ENCODE data around the gene GYS1. TPM values are rescaled to one million over a fixed set of nuclear protein-coding genes. Genes with fewer than 3 reads are reported as not detected.
A peak's percentile ranks its signal among the peaks of the same experiment; 100 is the strongest.

GYS1 gene
- total RNA-seq, 4 donors from 2014 or later, result 33.3 to 39.3 (median 37.3) TPM

DNA sequence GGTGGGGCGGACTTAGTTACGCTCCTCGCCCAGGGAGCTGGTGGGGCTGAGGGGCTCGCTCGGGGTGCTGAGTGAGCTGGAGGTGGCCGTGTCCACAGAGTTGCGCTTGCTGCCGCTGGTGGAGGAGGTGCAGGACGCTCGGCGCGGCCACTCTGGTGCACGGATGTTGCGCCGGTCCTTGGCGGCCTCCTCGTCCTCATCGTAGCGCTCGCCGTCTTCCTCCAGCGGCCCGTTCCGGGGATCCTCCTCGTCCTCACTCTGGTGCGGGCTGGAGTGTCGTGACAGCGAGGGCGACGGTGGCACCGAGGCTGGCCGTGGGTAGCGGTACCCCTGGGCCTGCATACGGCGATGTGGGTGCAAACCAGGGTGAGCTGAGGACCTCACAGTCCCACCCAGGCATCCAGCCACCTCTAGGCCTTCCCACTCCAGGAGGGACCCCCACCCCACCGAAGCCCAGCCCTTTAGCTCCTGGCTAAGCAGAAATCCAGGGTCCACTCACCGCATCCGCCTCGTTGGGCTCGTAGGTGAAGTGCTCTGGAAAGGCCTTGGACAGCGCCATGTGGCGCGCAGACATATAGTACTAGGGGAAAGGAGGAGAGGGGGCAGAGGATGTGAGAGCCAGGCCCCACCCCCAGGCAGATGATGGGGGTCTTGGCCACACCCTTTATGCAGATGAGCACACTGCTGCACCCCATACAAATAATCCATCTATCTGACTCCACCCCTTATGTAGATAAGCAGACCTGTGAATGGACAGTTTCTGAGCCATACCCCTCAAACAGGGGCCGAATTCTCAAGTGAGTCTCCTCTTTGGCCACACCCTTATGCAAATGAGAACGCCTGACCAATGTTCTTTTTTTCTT is 23.6 kb downstream of the GYS1 start:
- DNase-seq (ENCODE audit: extremely low spot score), result no peak
- Histone ChIP-seq H3K9me3 (no peaks in the 10 kb centered on the region), H3K36me3 (peaks cover 31 to 88% (median 77%) of the 10 kb centered on the region in 4 donors), H3K4me3 (no peak overlapping the region), H3K27ac (replicated peaks in 1 of 4) (peak overlapping the region in 2 of 4 donors; percentile 93), H3K27me3 (no peaks in the 10 kb centered on the region), H3K4me1 (peaks cover 35 to 45% (median 42%) of the 10 kb centered on the region in 4 donors)
- intact Hi-C loops (cut with DNase I), result loop anchor here (5.0 kb wide), 2 partner anchors 97 to 182 kb away; partner anchors contain the start of gene PPP1R15A
- no peak for TF ChIP-seq EP300 (IDR thresholded peaks at IDR 0.05)
- TF ChIP-seq POLR2AphosphoS5 (IDR thresholded peaks at IDR 0.05), result no peak
- TF ChIP-seq, protein P1, sequence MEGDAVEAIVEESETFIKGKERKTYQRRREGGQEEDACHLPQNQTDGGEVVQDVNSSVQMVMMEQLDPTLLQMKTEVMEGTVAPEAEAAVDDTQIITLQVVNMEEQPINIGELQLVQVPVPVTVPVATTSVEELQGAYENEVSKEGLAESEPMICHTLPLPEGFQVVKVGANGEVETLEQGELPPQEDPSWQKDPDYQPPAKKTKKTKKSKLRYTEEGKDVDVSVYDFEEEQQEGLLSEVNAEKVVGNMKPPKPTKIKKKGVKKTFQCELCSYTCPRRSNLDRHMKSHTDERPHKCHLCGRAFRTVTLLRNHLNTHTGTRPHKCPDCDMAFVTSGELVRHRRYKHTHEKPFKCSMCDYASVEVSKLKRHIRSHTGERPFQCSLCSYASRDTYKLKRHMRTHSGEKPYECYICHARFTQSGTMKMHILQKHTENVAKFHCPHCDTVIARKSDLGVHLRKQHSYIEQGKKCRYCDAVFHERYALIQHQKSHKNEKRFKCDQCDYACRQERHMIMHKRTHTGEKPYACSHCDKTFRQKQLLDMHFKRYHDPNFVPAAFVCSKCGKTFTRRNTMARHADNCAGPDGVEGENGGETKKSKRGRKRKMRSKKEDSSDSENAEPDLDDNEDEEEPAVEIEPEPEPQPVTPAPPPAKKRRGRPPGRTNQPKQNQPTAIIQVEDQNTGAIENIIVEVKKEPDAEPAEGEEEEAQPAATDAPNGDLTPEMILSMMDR (IDR thresholded peaks at IDR 0.05), result no peak
- no peak for TF ChIP-seq POLR2A (IDR thresholded peaks at IDR 0.05; ENCODE audit: low read depth)
- 94% methylated on average over 39 of the region's 45 CpGs for WGBS

DNA sequence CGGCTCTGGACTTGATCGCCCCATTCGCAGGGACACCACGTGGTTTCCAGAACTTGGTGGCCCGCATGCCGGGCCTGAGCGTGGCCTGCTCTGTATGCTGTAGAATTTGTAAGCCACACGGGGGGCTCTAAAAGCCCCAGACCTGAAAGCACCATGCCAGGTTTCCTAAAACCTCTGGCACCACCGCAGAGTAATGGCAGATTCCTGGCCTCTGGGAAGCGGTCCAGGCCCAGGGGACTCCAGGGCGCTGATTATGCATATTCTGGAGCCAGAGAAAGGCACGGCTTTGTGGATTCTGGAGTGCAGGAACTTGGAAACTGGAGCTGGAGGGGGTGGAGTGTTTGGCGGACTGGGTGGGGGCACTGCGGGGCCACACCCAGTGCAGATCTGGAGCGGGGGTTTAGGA is 24.3 kb downstream of the GYS1 start:
- no peaks in the 10 kb centered on the region for H3K27me3 ChIP-seq
- TF ChIP-seq POLR2A (IDR thresholded peaks at IDR 0.05; ENCODE audit: low read depth), result no peak
- TF ChIP-seq, protein P1 (IDR thresholded peaks at IDR 0.05), result no peak
- no peak for TF ChIP-seq EP300 (IDR thresholded peaks at IDR 0.05)
- TF ChIP-seq POLR2AphosphoS5 (IDR thresholded peaks at IDR 0.05), result no peak
- H3K27ac ChIP-seq (replicated peaks in 1 of 4), result peak overlapping the region in 3 of 4 donors; percentile 17 to 93 (median 93)
- no peaks in the 10 kb centered on the region for H3K9me3 ChIP-seq
- DNase-seq (ENCODE audit: extremely low spot score), result no peak
- no peak overlapping the region for H3K4me3 ChIP-seq
- WGBS, result 55% methylated on average over 5 of the region's 15 CpGs
- H3K4me1 ChIP-seq, result peaks cover 41 to 52% (median 49%) of the 10 kb centered on the region in 4 donors
- intact Hi-C loops (cut with DNase I), result loop anchor here (5.0 kb wide), 1 partner anchor 97 kb away; the partner anchor contains the start of gene PPP1R15A
- H3K36me3 ChIP-seq, result peaks cover 26 to 81% (median 70%) of the 10 kb centered on the region in 4 donors

DNA sequence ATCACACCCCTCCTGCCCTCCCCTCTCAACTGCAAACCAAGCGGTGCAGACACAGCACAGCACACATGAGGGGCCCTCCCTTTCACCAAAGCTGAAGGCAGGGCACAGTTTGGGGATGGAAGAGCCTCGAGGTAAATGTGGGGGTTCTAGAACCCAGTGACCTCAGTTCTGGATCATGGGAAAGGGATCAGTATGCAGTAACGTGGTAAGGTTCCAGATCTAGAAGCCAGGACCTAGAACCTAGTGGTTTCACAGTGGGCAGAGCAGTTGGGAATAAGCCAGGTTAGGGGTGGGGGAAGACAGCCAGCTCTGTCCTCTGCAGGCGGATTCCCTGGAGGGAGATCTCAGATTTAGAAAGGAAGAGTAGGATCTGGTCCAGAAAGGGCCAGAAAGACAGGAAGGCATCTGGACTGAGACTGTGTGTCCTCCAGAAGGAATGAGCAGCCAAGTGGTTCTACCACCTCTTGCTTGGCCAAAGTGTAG is 24.9 kb downstream of the GYS1 start:
- TF ChIP-seq POLR2A (IDR thresholded peaks at IDR 0.05; ENCODE audit: low read depth) (no peak), POLR2AphosphoS5 (IDR thresholded peaks at IDR 0.05) (no peak), EP300 (IDR thresholded peaks at IDR 0.05) (no peak)
- TF ChIP-seq, protein P1 (IDR thresholded peaks at IDR 0.05), result no peak
- intact Hi-C loops (cut with DNase I), result loop anchor here (5.0 kb wide), 1 partner anchor 96 kb away; the partner anchor contains the start of gene PPP1R15A
- Histone ChIP-seq H3K9me3 (no peaks in the 10 kb centered on the region), H3K4me3 (no peak overlapping the region), H3K27ac (replicated peaks in 1 of 4) (peak overlapping the region; percentile 53 to 93 (median 92)), H3K27me3 (no peaks in the 10 kb centered on the region), H3K4me1 (peaks cover 47 to 58% (median 55%) of the 10 kb centered on the region in 4 donors), H3K36me3 (peaks cover 20 to 75% (median 64%) of the 10 kb centered on the region in 4 donors)
- WGBS, result 62% methylated on average over 4 of the region's 4 CpGs
- no peak for DNase-seq (ENCODE audit: extremely low spot score)

DNA sequence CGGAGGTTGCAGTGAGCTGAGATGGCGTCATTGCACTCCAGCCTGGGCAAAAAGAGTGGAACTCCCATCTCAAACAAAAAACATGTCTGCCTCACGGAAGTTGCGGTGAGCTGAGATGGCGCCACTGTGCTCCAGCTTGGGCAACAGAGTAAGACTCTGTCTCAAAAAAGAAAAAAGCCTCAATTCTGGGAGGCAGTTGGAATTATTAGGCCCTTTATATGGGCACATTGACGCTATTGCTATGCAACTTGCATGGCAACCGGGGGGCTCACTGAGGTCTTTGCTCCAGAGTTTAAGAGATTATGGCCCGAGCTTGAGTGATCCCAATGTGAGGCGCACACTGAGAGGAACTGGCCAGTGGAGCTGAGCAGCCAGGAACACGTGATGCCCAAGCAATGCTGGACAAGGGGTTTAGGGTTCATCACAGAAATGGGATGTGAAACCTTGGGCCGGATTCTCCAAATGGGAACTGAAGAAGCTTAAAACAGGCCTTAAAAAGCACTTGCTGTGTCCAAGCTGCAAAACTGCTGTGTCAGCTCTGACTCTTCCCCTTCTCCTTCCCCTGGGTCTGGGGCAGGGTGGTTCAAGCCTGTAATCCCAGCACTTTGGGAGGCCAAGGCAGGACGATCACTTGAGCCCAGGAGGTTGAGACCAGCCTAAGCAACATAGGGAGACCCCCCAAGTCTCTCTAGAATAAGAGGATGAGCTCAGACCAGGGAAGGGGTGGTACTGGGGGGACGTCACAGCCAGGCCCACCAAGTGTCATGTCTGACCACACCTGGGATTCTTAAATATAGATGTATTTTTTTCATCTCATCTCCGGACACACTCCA is 25.5 kb downstream of the GYS1 start:
- Histone ChIP-seq H3K36me3 (peaks cover 16 to 69% (median 57%) of the 10 kb centered on the region in 4 donors), H3K27me3 (no peaks in the 10 kb centered on the region), H3K4me3 (peak overlapping the region; percentile 72 to 94 (median 76)), H3K27ac (replicated peaks in 1 of 4) (peak overlapping the region; percentile 92 to 94 (median 93)), H3K9me3 (no peaks in the 10 kb centered on the region), H3K4me1 (peaks cover 49 to 65% (median 61%) of the 10 kb centered on the region in 4 donors)
- WGBS, result 74% methylated on average over 14 of the region's 14 CpGs
- intact Hi-C loops (cut with DNase I), result loop anchor here (5.0 kb wide), 1 partner anchor 95 kb away; the partner anchor contains the start of gene PPP1R15A
- no peak for DNase-seq (ENCODE audit: extremely low spot score)
- TF ChIP-seq POLR2A (IDR thresholded peaks at IDR 0.05; ENCODE audit: low read depth), result no peak
- TF ChIP-seq, protein P1 (IDR thresholded peaks at IDR 0.05), result no peak
- TF ChIP-seq EP300 (IDR thresholded peaks at IDR 0.05), result no peak
- TF ChIP-seq POLR2AphosphoS5 (IDR thresholded peaks at IDR 0.05), result peak in 1 of 2 donors; percentile 15
